Measurements from ENCODE around the gene ACSL6. TPM values are rescaled to one million over a fixed set of nuclear protein-coding genes. Genes with fewer than 3 reads are reported as not detected.

Gene ACSL6
- total RNA-seq, 1 donor from 2014 or later, result 0.59 TPM

DNA sequence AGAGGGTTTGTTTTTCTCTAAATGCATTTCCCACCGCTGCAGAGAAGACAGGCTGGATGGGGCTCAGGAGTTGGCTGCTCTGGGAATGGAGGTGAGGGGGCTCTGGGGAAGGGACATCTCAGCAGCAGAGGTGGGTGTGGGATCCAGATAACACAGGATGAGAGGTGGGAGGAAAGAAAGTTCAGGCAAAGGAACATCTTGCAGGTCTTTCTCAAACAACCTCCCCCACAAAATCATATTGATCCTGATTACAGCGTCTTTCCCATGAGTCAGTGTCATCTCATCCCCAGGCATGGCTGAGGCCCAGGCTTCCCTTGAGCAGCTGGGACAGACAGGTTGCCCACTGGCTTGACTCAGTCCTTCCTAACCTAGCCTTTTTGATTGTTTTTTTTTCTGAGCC is 11.3 kb upstream of the ACSL6 start:
- no peak overlapping the region for H3K27ac ChIP-seq
- no peaks in the 10 kb centered on the region for H3K4me1 ChIP-seq
- peaks cover 3% of the 10 kb centered on the region for H3K27me3 ChIP-seq (ENCODE audit: low read depth)
- intact Hi-C loops (cut with DNase I), result no loop called here
- DNase-seq, result no peak
- H3K4me3 ChIP-seq, result no peak overlapping the region
- H3K36me3 ChIP-seq, result no peaks in the 10 kb centered on the region
- no peaks in the 10 kb centered on the region for H3K9me3 ChIP-seq
- no peak for ATAC-seq
- TF ChIP-seq CTCF (IDR thresholded peaks at IDR 0.05), result no peak

DNA sequence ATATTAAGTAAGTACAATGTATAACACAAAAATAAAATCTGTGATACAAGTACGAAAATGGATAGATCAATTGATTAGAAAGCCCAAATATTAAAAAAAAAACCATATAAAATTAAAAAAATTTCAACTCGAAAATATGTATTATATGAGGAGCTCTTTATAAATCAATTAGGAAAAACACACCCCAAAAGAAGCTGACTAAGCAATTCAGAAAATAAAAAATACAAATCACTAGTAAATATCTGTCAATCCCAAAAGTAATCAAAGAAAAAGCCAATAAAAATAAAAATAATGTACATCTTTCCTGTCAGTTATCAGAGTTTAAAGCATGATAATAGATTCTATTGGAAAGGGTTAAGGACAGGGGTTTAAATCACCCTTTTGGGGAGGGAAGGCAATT is 10.2 kb upstream of the ACSL6 start:
- intact Hi-C loops (cut with DNase I), result no loop called here
- H3K4me1 ChIP-seq, result no peaks in the 10 kb centered on the region
- ATAC-seq, result no peak
- H3K36me3 ChIP-seq, result no peaks in the 10 kb centered on the region
- no peak overlapping the region for H3K4me3 ChIP-seq
- H3K9me3 ChIP-seq, result no peaks in the 10 kb centered on the region
- no peak overlapping the region for H3K27ac ChIP-seq
- no peak for DNase-seq
- no peak for TF ChIP-seq CTCF (IDR thresholded peaks at IDR 0.05)
- peaks cover 8% of the 10 kb centered on the region for H3K27me3 ChIP-seq (ENCODE audit: low read depth)

DNA sequence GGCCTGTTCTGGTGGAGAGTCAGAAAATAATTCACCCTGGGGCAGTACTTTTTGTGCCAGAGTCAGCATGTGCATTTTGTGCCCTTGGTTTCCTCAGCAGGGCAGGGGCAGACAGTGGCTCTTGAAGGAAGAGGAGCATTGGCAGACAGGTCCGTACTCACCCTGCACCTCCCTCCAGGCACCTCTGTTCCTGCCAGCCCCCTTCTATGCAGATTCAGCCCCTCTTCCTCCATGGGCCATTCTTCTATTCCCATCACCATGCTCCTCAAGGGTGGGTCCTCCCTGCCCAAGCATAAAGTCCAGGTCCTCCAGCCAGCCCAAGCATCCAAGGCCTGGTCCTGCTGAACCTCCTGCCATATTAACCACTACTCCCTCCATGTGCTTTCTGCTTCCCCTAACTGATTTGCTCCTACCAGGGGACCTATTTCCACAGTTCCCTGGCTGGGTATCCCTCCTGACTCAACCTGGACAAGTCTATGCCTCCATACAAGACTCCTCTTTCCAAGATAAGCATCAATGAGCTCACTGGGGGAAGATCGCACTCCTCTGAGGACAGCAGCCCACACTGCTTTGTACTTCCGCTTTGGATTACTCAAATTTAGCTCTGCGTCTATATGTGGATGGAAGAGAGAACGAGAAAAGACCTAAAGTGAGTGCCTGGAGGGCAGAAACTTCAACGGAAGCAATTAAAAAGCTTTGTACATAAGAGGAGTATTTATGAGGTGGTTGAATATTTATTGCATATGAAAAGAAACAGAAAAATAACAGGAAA is 9.3 kb upstream of the ACSL6 start:
- Histone ChIP-seq H3K27ac (no peak overlapping the region), H3K4me1 (no peaks in the 10 kb centered on the region), H3K4me3 (no peak overlapping the region), H3K9me3 (no peaks in the 10 kb centered on the region), H3K27me3 (ENCODE audit: low read depth) (peaks cover 8% of the 10 kb centered on the region), H3K36me3 (no peaks in the 10 kb centered on the region)
- ATAC-seq (no peak), DNase-seq (no peak)
- TF ChIP-seq CTCF (IDR thresholded peaks at IDR 0.05), result no peak
- intact Hi-C loops (cut with DNase I), result no loop called here

GRCh38 chr5:132019857-132020555 is 8.5 kb upstream of the ACSL6 start:
- H3K4me1 ChIP-seq, result no peaks in the 10 kb centered on the region
- no peak overlapping the region for H3K4me3 ChIP-seq
- peaks cover 8% of the 10 kb centered on the region for H3K27me3 ChIP-seq (ENCODE audit: low read depth)
- ATAC-seq (peak in 1 of 2 donors; percentile 48), DNase-seq (no peak)
- H3K36me3 ChIP-seq, result no peaks in the 10 kb centered on the region
- no peaks in the 10 kb centered on the region for H3K9me3 ChIP-seq
- intact Hi-C loops (cut with DNase I), result no loop called here
- H3K27ac ChIP-seq, result no peak overlapping the region
- TF ChIP-seq CTCF (IDR thresholded peaks at IDR 0.05), result no peak

- Histone ChIP-seq H3K36me3 (no peaks in the 10 kb centered on the region), H3K9me3 (no peaks in the 10 kb centered on the region), H3K27ac (no peak overlapping the region), H3K27me3 (ENCODE audit: low read depth) (peaks cover 11% of the 10 kb centered on the region), H3K4me3 (no peak overlapping the region), H3K4me1 (no peaks in the 10 kb centered on the region)
- DNase-seq, result no peak
- no peak for ATAC-seq
- intact Hi-C loops (cut with DNase I), result no loop called here
- TF ChIP-seq CTCF (IDR thresholded peaks at IDR 0.05), result no peak
Measured at GRCh38 chr5:132019337-132019736, 7.9 kb upstream of the ACSL6 start.

Measured in lower lobe of right lung (tissue), 2 donors.